HepG2 (cell line): Measurements from ENCODE around the gene CREB1. TPM values are rescaled to one million over a fixed set of nuclear protein-coding genes. Genes with fewer than 3 reads are reported as not detected.

Experiments
- EEA1 ChIP-seq: sonication (generic); formaldehyde crosslinking; IDR thresholded peaks from 2 replicates; pipeline ENCODE4 v1.5.1; 2020; ENCODE audit warnings: mild to moderate bottlenecking, missing genetic modification reagents, borderline replicate concordance
- GFI1 ChIP-seq: sonication (generic); formaldehyde crosslinking; IDR thresholded peaks from 2 replicates; pipeline ENCODE4 v1.5.0; 2020; ENCODE audit warnings: missing genetic modification reagents, mild to moderate bottlenecking, borderline replicate concordance
- HMGA1 ChIP-seq: sonication (generic); formaldehyde crosslinking; conservative IDR thresholded peaks from 2 replicates; pipeline ENCODE4 v1.4.0; 2020; ENCODE audit warnings: missing genetic modification reagents
- HNRNPUL1 ChIP-seq: fragments of 200-400 bp; formaldehyde crosslinking; IDR thresholded peaks from 2 replicates; pipeline ENCODE4 v1.6.1; 2017; ENCODE audit warnings: low read depth, mild to moderate bottlenecking, low read length, moderate library complexity
- KLF12 ChIP-seq: sonication (generic); formaldehyde crosslinking; IDR thresholded peaks from 2 replicates; pipeline ENCODE4 v1.4.0; 2020; ENCODE audit warnings: missing genetic modification reagents, borderline replicate concordance
- NFE2L2 ChIP-seq: fragments of 150-350 bp; IDR thresholded peaks from 2 replicates; pipeline ENCODE4 v1.6.1; 2014; ENCODE audit warnings: low read length
- RFXAP ChIP-seq: sonication (generic); formaldehyde crosslinking; IDR thresholded peaks from 2 replicates; pipeline ENCODE4 v1.4.0; 2020; ENCODE audit warnings: missing genetic modification reagents, borderline replicate concordance
- SETDB1 ChIP-seq: sonication (generic); formaldehyde crosslinking; IDR thresholded peaks from 2 replicates; pipeline ENCODE4 v1.5.1; 2020; ENCODE audit warnings: missing genetic modification reagents, mild to moderate bottlenecking, borderline replicate concordance
- TBP ChIP-seq: sonication (generic); formaldehyde crosslinking; IDR thresholded peaks from 2 replicates; pipeline ENCODE4 v1.5.0; 2020; ENCODE audit warnings: missing genetic modification reagents
- ZBTB49 ChIP-seq: sonication (generic); formaldehyde crosslinking; IDR thresholded peaks from 2 replicates; pipeline ENCODE4 v1.4.0; 2020; ENCODE audit warnings: missing genetic modification reagents, borderline replicate concordance
- ZNF142 ChIP-seq: sonication (generic); formaldehyde crosslinking; IDR thresholded peaks from 2 replicates; pipeline ENCODE4 v1.4.0; 2020; ENCODE audit warnings: missing genetic modification reagents
- polyA plus RNA-seq, 8 experiments: library from polyadenylated mRNA; depleted of rRNA in 3 of 8; stranded (reverse) in 7 of 8; unstranded in 1 of 8; fragments of >200 nt; fragmentation: Illumina TruSeq in 4 of 8; extraction: Trizol in 4 of 8; gene quantifications; 2 replicates each; pipeline versions ENCODE4 v1.2.1 to v1.2.3, GENCODE V29; 2011 to 2016; ENCODE audit warnings: low read depth in 4 of 8, missing spikeins in 1 of 8, mixed read lengths in 1 of 8; ENCODE audit not compliant: insufficient read depth in 1 of 8
- total RNA-seq, 5 experiments: library from RNA; depleted of rRNA; stranded (reverse); fragments of >200 nt; fragmentation: Illumina TruSeq; extraction: Trizol; gene quantifications; 2 replicates each; pipeline ENCODE4 v1.2.3, GENCODE V29; 2016; ENCODE audit warnings: low read depth in 1 of 5
- TF ChIP-seq, protein P1 (sequence below): sonication (generic); formaldehyde crosslinking; conservative IDR thresholded peaks from 2 replicates; pipeline ENCODE4 v1.8.0; 2022; ENCODE audit warnings: low read depth, missing genetic modification reagents
- TF ChIP-seq, protein P2 (sequence below): IDR thresholded peaks from 2 replicates; pipeline ENCODE4 v1.6.1; 2016

CREB1 gene
- total and polyA plus RNA-seq, 2 of the 13 experiments (the other 11 are each of a cell fraction or from before 2014, with no cell fraction given) = 51.8 to 51.9 TPM

DNA sequence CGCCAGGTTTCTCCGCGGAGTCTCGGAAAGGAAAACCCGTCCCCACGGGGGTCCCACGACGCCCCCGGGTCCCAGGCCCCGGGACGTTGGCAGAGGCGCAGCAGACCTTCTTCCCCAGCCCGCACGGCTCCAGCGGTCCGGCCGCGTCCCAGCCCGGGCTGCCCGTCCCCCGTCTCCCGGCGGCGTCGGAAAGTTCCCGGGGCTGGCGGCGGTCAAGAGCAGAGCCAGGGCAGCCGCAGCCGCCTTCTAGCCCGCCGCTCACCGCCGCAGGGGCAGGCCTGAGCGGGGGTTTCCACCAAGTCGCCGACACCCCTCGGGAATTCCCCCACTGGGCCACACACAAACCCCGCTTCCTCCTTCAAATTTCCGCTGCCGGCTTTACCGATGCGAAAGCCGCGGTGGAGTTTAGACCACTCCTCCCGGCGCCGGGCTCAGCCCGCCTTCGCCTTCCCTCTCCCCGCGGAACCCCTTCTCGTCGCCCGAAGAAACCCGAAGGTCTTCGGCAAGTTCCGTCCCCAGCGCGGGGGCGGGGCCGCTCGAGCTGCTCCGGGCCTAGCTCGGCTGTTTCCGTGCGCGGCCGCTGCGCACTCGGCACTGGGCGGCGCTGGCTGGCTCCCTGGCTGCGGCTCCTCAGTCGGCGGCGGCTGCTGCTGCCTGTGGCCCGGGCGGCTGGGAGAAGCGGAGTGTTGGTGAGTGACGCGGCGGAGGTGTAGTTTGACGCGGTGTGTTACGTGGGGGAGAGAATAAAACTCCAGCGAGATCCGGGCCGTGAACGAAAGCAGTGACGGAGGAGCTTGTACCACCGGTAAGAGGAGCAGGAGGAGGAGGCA is at the start of gene CREB1 (continued):
- TF ChIP-seq, protein P1, sequence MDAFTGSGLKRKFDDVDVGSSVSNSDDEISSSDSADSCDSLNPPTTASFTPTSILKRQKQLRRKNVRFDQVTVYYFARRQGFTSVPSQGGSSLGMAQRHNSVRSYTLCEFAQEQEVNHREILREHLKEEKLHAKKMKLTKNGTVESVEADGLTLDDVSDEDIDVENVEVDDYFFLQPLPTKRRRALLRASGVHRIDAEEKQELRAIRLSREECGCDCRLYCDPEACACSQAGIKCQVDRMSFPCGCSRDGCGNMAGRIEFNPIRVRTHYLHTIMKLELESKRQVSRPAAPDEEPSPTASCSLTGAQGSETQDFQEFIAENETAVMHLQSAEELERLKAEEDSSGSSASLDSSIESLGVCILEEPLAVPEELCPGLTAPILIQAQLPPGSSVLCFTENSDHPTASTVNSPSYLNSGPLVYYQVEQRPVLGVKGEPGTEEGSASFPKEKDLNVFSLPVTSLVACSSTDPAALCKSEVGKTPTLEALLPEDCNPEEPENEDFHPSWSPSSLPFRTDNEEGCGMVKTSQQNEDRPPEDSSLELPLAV (CRISPR knock-in tag) = no peak
- TF ChIP-seq TBP (CRISPR knock-in tag) (0 out of 2 replicates have a peak, but pooled peaks have one; percentile 46), GFI1 (CRISPR knock-in tag) (peak; percentile 63), RFXAP (peak; percentile 55; the same call in 1 of the 2 replicates), NFE2L2 (no peak), HMGA1 (CRISPR knock-in tag) (no peak), ZBTB49 (CRISPR knock-in tag) (0 out of 2 replicates have a peak, but pooled peaks have one; percentile 8), EEA1 (peak; percentile 67; the same call in 1 of the 2 replicates), ZNF142 (no peak; the same call in none of the 2 replicates), KLF12 (CRISPR knock-in tag) (peak; percentile 23; the same call in 1 of the 2 replicates), HNRNPUL1 (no peak), SETDB1 (CRISPR knock-in tag) (no peak)
- TF ChIP-seq, protein P2, sequence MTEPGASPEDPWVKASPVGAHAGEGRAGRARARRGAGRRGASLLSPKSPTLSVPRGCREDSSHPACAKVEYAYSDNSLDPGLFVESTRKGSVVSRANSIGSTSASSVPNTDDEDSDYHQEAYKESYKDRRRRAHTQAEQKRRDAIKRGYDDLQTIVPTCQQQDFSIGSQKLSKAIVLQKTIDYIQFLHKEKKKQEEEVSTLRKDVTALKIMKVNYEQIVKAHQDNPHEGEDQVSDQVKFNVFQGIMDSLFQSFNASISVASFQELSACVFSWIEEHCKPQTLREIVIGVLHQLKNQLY (CRISPR knock-in tag) = no peak; the same call in 1 of the 2 replicates
